ENCODE results near the gene NT5C1A. TPM values are rescaled to one million over a fixed set of nuclear protein-coding genes. Genes with fewer than 3 reads are reported as not detected.

Gene NT5C1A
- total and polyA plus RNA-seq, 3 experiments from 2014 or later: not detected

DNA sequence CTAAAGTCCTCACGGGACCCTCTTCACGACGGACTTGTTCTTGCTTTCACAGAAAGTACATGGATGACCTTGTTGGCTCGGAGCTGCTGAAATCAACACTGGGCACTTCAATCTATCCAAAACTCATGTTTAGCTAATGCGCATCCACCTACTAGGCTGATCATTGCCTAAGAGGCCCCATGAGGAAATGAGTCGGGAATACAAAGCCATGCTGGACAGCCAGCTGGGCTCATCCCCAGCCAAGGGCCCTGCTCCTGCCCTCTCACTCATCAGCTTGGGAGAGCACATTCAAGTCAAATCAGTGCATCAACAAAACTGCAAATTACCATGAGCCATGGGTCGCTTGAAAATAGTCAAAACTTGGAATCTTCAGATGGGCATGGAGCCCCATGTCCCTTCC, 17.6 kb downstream of the NT5C1A start:
- DNase-seq: no peak
- no peaks in the 10 kb centered on the region for H3K4me1 ChIP-seq (ENCODE audit: insufficient read depth, low read length)
- no peak overlapping the region for H3K4me3 ChIP-seq (ENCODE audit: low read length)
- H3K4me1 Mint-ChIP-seq: peaks cover 6 to 10% (median 7%) of the 10 kb centered on the region in 3 donors
- ChIA-PET POLR2A (interaction anchor here (0.5 kb wide), 1 partner anchor 683 kb away, joined by 4 read pairs; no protein-coding TSS in a partner anchor), CTCF (interaction anchor here (1.0 to 3.2 kb wide), 10 partner anchors 9 to 555 kb away, joined by 3 to 31 read pairs (median 6); no protein-coding TSS in a partner anchor)
- no peaks in the 10 kb centered on the region for H3K9me3 Mint-ChIP-seq
- H3K27me3 Mint-ChIP-seq: peaks cover 1 to 9% of the 10 kb centered on the region in 2 donors
- no peak overlapping the region for H3K4me3 Mint-ChIP-seq
- H3K27ac Mint-ChIP-seq: no peak overlapping the region
- no peaks in the 10 kb centered on the region for H3K36me3 ChIP-seq (ENCODE audit: insufficient read depth, low read length)
- peaks cover 6% of the 10 kb centered on the region for H3K27me3 ChIP-seq (ENCODE audit: insufficient read depth, low read length, poor library complexity, severe bottlenecking)
- no peaks in the 10 kb centered on the region for H3K9me3 ChIP-seq (ENCODE audit: low read length)
- no peak overlapping the region for H3K27ac ChIP-seq (ENCODE audit: low read depth, low read length)
- H3K36me3 Mint-ChIP-seq: no peaks in the 10 kb centered on the region

DNA sequence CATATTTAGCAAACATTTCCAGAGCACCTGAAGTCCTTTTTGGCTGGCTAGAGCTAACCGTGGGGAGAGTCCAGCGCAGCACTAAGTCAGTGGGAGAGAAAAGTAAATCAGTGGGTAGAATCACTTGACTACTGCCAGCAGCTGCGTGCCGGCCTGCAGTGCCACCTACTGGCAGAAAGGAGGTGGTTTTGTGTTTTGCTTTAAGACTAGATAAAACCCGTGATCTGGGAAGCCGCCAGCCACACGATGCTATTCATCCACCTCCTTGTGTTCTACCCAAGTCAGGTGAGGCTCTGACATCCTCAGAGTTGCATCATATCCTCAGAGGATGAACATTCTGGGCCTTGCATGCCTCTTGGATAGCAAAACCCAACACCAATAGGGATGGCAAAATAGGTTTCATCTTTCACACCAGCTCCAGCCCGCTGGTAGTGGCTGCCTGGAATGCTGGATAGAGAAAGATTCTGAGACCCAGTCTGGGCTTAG, 18.3 kb downstream of the NT5C1A start:
- H3K9me3 ChIP-seq (ENCODE audit: low read length): no peaks in the 10 kb centered on the region
- H3K36me3 ChIP-seq (ENCODE audit: insufficient read depth, low read length): no peaks in the 10 kb centered on the region
- ChIA-PET POLR2A (interaction anchor here (0.6 kb wide), 1 partner anchor 47 kb away, joined by 6 read pairs; no protein-coding TSS in a partner anchor), CTCF (interaction anchor here (0.8 to 3.2 kb wide), 17 partner anchors 9 to 555 kb away, joined by 3 to 31 read pairs (median 4); no protein-coding TSS in a partner anchor)
- no peak overlapping the region for H3K4me3 ChIP-seq (ENCODE audit: low read length)
- Mint-ChIP-seq H3K36me3 (no peaks in the 10 kb centered on the region), H3K27me3 (peaks cover 0 to 9% of the 10 kb centered on the region in 2 donors), H3K27ac (peak overlapping the region in 1 of 8 donors; percentile 25), H3K4me3 (no peak overlapping the region), H3K4me1 (peaks cover 6 to 10% (median 7%) of the 10 kb centered on the region in 3 donors), H3K9me3 (no peaks in the 10 kb centered on the region)
- H3K4me1 ChIP-seq (ENCODE audit: insufficient read depth, low read length): no peaks in the 10 kb centered on the region
- peaks cover 6% of the 10 kb centered on the region for H3K27me3 ChIP-seq (ENCODE audit: insufficient read depth, low read length, poor library complexity, severe bottlenecking)
- H3K27ac ChIP-seq (ENCODE audit: low read depth, low read length): no peak overlapping the region
- peak; percentile 52 to 79 (median 61) for DNase-seq

DNA sequence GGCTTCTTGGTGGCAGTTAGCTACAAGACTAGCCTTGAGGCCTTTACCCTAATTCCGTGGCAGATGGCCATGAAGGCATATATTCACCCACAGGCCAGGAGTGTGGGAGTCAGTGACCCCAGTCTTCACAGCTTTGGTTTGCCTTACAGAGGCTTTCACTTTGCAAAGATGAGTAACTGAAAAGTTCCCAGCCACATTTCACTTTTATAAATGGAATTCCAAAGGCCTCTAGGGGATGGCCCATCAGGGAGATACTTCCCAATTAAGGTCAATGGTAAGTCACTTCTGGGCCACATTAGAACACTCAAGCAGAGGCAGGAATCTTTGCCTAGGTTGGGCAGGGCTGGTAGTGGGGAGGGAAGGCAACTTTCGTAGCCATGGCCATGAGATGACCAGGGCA, 19.4 kb downstream of the NT5C1A start:
- Histone ChIP-seq H3K9me3 (ENCODE audit: low read length) (no peaks in the 10 kb centered on the region), H3K4me1 (ENCODE audit: insufficient read depth, low read length) (no peaks in the 10 kb centered on the region), H3K27me3 (ENCODE audit: insufficient read depth, low read length, poor library complexity, severe bottlenecking) (peaks cover 6% of the 10 kb centered on the region), H3K4me3 (ENCODE audit: low read length) (no peak overlapping the region), H3K36me3 (ENCODE audit: insufficient read depth, low read length) (no peaks in the 10 kb centered on the region), H3K27ac (ENCODE audit: low read depth, low read length) (no peak overlapping the region)
- no peak for DNase-seq
- no peaks in the 10 kb centered on the region for H3K9me3 Mint-ChIP-seq
- H3K27ac Mint-ChIP-seq: peak overlapping the region in 1 of 8 donors; percentile 50
- peaks cover 0 to 9% of the 10 kb centered on the region in 2 donors for H3K27me3 Mint-ChIP-seq
- H3K4me1 Mint-ChIP-seq: peaks cover 0 to 5% (median 2%) of the 10 kb centered on the region in 3 donors
- no peaks in the 10 kb centered on the region for H3K36me3 Mint-ChIP-seq
- CTCF ChIA-PET: interaction anchor here (0.9 to 3.2 kb wide), 8 partner anchors 11 to 147 kb away, joined by 3 to 31 read pairs (median 4); no protein-coding TSS in a partner anchor
- no peak overlapping the region for H3K4me3 Mint-ChIP-seq
- POLR2A ChIA-PET: no interaction called here

DNA sequence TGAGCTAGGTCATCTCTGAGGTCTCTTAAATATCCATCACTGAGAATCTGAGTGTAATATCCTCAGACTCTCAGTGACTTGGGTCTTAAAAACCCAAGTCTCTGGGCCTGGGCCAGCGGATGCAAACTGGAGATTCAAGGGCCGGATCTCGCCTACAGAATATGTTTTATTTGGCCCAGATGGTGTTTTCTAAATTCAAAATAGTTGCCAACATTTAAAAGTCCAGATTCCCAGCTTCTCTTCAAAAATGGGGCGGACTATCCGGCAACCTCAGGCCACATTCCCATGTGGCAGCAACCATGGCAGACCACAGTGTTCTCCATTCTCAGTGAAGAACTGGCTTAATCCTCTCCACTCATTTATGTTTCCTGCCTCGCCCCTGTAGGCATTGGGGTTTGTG, 19.8 kb downstream of the NT5C1A start:
- peaks cover 6% of the 10 kb centered on the region for H3K27me3 ChIP-seq (ENCODE audit: insufficient read depth, low read length, poor library complexity, severe bottlenecking)

DNA sequence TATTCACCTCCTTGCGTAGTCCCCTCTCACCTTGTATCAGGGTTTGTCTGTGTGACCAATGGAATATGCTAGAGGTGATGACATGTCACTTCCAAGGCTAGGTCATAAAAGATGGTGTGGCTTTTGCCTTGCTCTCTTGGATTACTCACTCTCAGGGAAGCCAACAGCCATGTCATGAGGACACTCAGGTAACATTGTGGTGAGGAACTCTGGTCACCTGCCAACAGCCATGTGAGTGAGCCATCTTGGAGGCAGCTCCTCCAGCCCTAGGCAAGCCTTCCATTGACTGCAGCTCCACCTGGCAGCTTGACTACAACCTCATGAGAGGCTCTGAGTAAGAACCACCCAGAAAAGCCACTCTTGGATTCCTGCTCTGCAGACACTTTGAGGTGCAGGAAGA, 21.5 kb downstream of the NT5C1A start:
- Mint-ChIP-seq H3K27me3 (peaks cover 0 to 9% of the 10 kb centered on the region in 2 donors), H3K36me3 (no peaks in the 10 kb centered on the region), H3K9me3 (no peaks in the 10 kb centered on the region), H3K27ac (no peak overlapping the region), H3K4me3 (no peak overlapping the region), H3K4me1 (peaks cover 0 to 5% (median 2%) of the 10 kb centered on the region in 3 donors)
- H3K36me3 ChIP-seq (ENCODE audit: insufficient read depth, low read length): no peaks in the 10 kb centered on the region
- H3K4me3 ChIP-seq (ENCODE audit: low read length): no peak overlapping the region
- DNase-seq: no peak
- ChIA-PET CTCF (interaction anchor here (1.2 to 4.3 kb wide), 3 partner anchors 7 to 44 kb away, joined by 3 to 30 read pairs (median 6); no protein-coding TSS in a partner anchor), POLR2A (no interaction called here)
- H3K9me3 ChIP-seq (ENCODE audit: low read length): no peaks in the 10 kb centered on the region
- H3K27me3 ChIP-seq (ENCODE audit: insufficient read depth, low read length, poor library complexity, severe bottlenecking): peaks cover 6% of the 10 kb centered on the region
- no peaks in the 10 kb centered on the region for H3K4me1 ChIP-seq (ENCODE audit: insufficient read depth, low read length)
- H3K27ac ChIP-seq (ENCODE audit: low read depth, low read length): no peak overlapping the region

More for the DNA sequence above, 19.8 kb downstream of the NT5C1A start:
- no peak for DNase-seq
- no peak overlapping the region for H3K27ac Mint-ChIP-seq
- no peaks in the 10 kb centered on the region for H3K9me3 ChIP-seq (ENCODE audit: low read length)
- ChIA-PET POLR2A (no interaction called here), CTCF (interaction anchor here (1.3 to 3.2 kb wide), 4 partner anchors 21 to 147 kb away, joined by 4 to 31 read pairs (median 4); no protein-coding TSS in a partner anchor)
- no peak overlapping the region for H3K4me3 ChIP-seq (ENCODE audit: low read length)
- H3K36me3 ChIP-seq (ENCODE audit: insufficient read depth, low read length): no peaks in the 10 kb centered on the region
- no peaks in the 10 kb centered on the region for H3K9me3 Mint-ChIP-seq
- no peaks in the 10 kb centered on the region for H3K4me1 ChIP-seq (ENCODE audit: insufficient read depth, low read length)
- peaks cover 0 to 9% of the 10 kb centered on the region in 2 donors for H3K27me3 Mint-ChIP-seq
- H3K4me3 Mint-ChIP-seq: no peak overlapping the region
- no peaks in the 10 kb centered on the region for H3K36me3 Mint-ChIP-seq
- H3K27ac ChIP-seq (ENCODE audit: low read depth, low read length): no peak overlapping the region
- peaks cover 0 to 5% (median 2%) of the 10 kb centered on the region in 3 donors for H3K4me1 Mint-ChIP-seq

DNA sequence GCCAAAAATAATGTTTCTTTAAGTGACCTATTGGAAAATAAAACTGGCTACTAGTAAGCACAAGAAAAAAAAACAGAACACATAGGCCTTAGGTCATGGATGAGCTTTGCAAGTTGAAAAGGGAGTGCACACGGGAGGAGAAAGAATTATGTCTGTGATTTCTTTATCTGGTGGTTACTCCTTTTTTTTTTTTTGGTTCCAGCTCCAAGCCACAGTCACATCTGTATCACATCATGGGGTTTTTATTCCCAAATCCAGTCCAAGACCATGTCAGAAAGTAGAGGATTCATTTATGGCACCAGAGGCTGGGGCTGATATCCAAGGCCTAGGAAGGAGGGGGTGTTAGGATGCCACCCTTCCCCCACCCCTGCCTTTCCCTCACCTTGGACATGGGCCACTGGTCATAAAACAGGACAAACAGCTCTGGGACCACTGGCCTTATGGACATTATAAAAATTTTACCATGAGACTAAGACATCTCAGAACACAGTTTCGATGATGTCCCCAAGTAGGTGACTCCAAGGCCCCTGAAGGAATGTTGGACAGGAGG, 22.2 kb downstream of the NT5C1A start:
- POLR2A ChIA-PET: interaction anchor here (0.5 kb wide), 1 partner anchor 47 kb away, joined by 3 read pairs; no protein-coding TSS in a partner anchor
- H3K27ac Mint-ChIP-seq: peak overlapping the region in 1 of 8 donors; percentile 7
- peaks cover 0 to 5% (median 2%) of the 10 kb centered on the region in 3 donors for H3K4me1 Mint-ChIP-seq
- Histone ChIP-seq H3K36me3 (ENCODE audit: insufficient read depth, low read length) (no peaks in the 10 kb centered on the region), H3K27ac (ENCODE audit: low read depth, low read length) (no peak overlapping the region), H3K4me3 (ENCODE audit: low read length) (no peak overlapping the region), H3K27me3 (ENCODE audit: insufficient read depth, low read length, poor library complexity, severe bottlenecking) (peaks cover 6% of the 10 kb centered on the region), H3K9me3 (ENCODE audit: low read length) (no peaks in the 10 kb centered on the region), H3K4me1 (ENCODE audit: insufficient read depth, low read length) (no peaks in the 10 kb centered on the region)
- no peak overlapping the region for H3K4me3 Mint-ChIP-seq
- peaks cover 0 to 9% of the 10 kb centered on the region in 2 donors for H3K27me3 Mint-ChIP-seq
- DNase-seq: no peak
- no peaks in the 10 kb centered on the region for H3K9me3 Mint-ChIP-seq
- CTCF ChIA-PET: interaction anchor here (0.7 to 4.3 kb wide), 3 partner anchors 7 to 43 kb away, joined by 3 to 30 read pairs (median 6); no protein-coding TSS in a partner anchor
- H3K36me3 Mint-ChIP-seq: no peaks in the 10 kb centered on the region

DNA sequence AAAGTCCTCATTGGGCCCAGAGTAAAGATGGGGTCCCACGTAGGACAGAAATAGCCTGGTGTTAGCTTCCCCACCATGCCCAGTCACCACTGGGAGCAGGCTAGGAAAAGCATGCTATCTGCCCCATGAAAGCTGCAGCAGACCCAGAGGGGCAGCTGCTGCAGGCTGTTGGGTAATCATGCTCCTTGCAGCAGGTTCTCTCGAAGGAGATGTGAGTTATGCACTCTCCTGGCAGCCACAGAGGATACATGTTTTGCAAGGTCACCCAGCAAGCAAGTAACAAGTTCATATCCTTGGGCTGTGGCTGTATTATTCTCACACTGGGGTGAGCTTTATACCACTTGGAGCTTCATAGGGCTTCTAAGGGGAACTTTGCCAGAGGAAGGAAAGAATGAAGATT, 23.4 kb downstream of the NT5C1A start:
- Mint-ChIP-seq H3K36me3 (no peaks in the 10 kb centered on the region), H3K4me3 (no peak overlapping the region), H3K27me3 (no peaks in the 10 kb centered on the region), H3K4me1 (peaks cover 0 to 3% (median 2%) of the 10 kb centered on the region in 3 donors), H3K9me3 (no peaks in the 10 kb centered on the region), H3K27ac (no peak overlapping the region)
- POLR2A ChIA-PET: no interaction called here
- H3K27me3 ChIP-seq (ENCODE audit: insufficient read depth, low read length, poor library complexity, severe bottlenecking): no peaks in the 10 kb centered on the region
- DNase-seq: no peak
- no peak overlapping the region for H3K4me3 ChIP-seq (ENCODE audit: low read length)
- no peaks in the 10 kb centered on the region for H3K9me3 ChIP-seq (ENCODE audit: low read length)
- no peak overlapping the region for H3K27ac ChIP-seq (ENCODE audit: low read depth, low read length)
- H3K4me1 ChIP-seq (ENCODE audit: insufficient read depth, low read length): no peaks in the 10 kb centered on the region
- CTCF ChIA-PET: interaction anchor here (1.3 to 4.3 kb wide), 3 partner anchors 9 to 22 kb away, joined by 3 to 30 read pairs (median 3); no protein-coding TSS in a partner anchor
- H3K36me3 ChIP-seq (ENCODE audit: insufficient read depth, low read length): no peaks in the 10 kb centered on the region

DNA sequence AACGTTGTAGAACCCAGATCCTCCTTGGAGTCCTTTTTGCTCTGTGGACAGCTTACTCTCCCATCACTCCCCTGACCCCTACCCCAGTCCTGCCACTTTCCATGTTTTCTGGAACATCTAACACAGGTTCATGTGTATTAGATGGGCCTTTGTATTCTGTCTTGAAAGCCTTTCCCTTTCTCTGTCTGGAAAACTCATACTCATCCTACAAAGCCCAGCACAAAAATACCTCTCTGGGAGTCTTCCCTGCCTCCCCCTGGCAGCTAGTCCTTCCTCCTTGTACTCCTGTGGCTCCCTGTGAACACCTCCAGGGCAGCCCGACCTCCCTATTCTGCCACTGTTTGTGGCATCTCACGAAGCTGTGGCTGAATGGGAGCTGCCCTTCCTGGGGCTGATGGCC, 24.7 kb downstream of the NT5C1A start:
- Mint-ChIP-seq H3K9me3 (no peaks in the 10 kb centered on the region), H3K36me3 (no peaks in the 10 kb centered on the region), H3K27ac (no peak overlapping the region), H3K4me3 (no peak overlapping the region), H3K4me1 (no peaks in the 10 kb centered on the region), H3K27me3 (peaks cover 0 to 2% of the 10 kb centered on the region in 2 donors)
- H3K36me3 ChIP-seq (ENCODE audit: insufficient read depth, low read length): no peaks in the 10 kb centered on the region
- CTCF ChIA-PET: interaction anchor here (1.4 to 4.3 kb wide), 4 partner anchors 10 to 42 kb away, joined by 3 to 30 read pairs (median 4); no protein-coding TSS in a partner anchor
- H3K27me3 ChIP-seq (ENCODE audit: insufficient read depth, low read length, poor library complexity, severe bottlenecking): no peaks in the 10 kb centered on the region
- no peak for DNase-seq
- H3K4me1 ChIP-seq (ENCODE audit: insufficient read depth, low read length): no peaks in the 10 kb centered on the region
- no peak overlapping the region for H3K4me3 ChIP-seq (ENCODE audit: low read length)
- H3K9me3 ChIP-seq (ENCODE audit: low read length): no peaks in the 10 kb centered on the region
- POLR2A ChIA-PET: no interaction called here
- H3K27ac ChIP-seq (ENCODE audit: low read depth, low read length): no peak overlapping the region
